ENCODE results near the gene HPX. TPM values are rescaled to one million over a fixed set of nuclear protein-coding genes. Genes with fewer than 3 reads are reported as not detected.

The HPX gene
- total RNA-seq, 1 experiment from 2014 or later, result 9.0 TPM

Other genes starting within 250 kb of the HPX start
- not detected in 2 replicates for gene OR52W1, start 241.8 kb downstream of the HPX start, total RNA-seq (2014; rRNA removed; shearing (Covaris generic); ENCODE audit: low replicate concordance)
- gene C11orf42, start 235.4 kb downstream of the HPX start, total RNA-seq (2014; rRNA removed; shearing (Covaris generic); ENCODE audit: low replicate concordance), result not detected in 2 replicates
- 10.9 and 14.0 TPM in 2 replicates for gene FHIP1B, start 206.4 kb downstream of the HPX start, total RNA-seq (2014; rRNA removed; shearing (Covaris generic); ENCODE audit: low replicate concordance)
- gene CNGA4, start 201.9 kb downstream of the HPX start, total RNA-seq (2014; rRNA removed; shearing (Covaris generic); ENCODE audit: low replicate concordance), result not detected in 2 replicates
- gene CCKBR, start 181.1 kb downstream of the HPX start, total RNA-seq (2014; rRNA removed; shearing (Covaris generic); ENCODE audit: low replicate concordance), result not detected in 2 replicates
- gene CAVIN3, start 120.5 kb downstream of the HPX start, total RNA-seq (2014; rRNA removed; shearing (Covaris generic); ENCODE audit: low replicate concordance), result 278 and 342 TPM in 2 replicates
- gene SMPD1, start 50.5 kb downstream of the HPX start, total RNA-seq (2014; rRNA removed; shearing (Covaris generic); ENCODE audit: low replicate concordance), result 13.0 and 14.9 TPM in 2 replicates
- gene APBB1, start 21.9 kb downstream of the HPX start, total RNA-seq (2014; rRNA removed; shearing (Covaris generic); ENCODE audit: low replicate concordance), result 9.2 and 19.4 TPM in 2 replicates
- 11.8 and 21.1 TPM in 2 replicates for gene TRIM3, start 33.0 kb upstream of the HPX start, total RNA-seq (2014; rRNA removed; shearing (Covaris generic); ENCODE audit: low replicate concordance)
- gene ARFIP2, start 40.3 kb upstream of the HPX start, total RNA-seq (2014; rRNA removed; shearing (Covaris generic); ENCODE audit: low replicate concordance), result 30.5 and 48.2 TPM in 2 replicates
- gene TIMM10B, start 40.5 kb upstream of the HPX start, total RNA-seq (2014; rRNA removed; shearing (Covaris generic); ENCODE audit: low replicate concordance), result 20.3 and 21.4 TPM in 2 replicates
- gene DNHD1, start 56.3 kb upstream of the HPX start, total RNA-seq (2014; rRNA removed; shearing (Covaris generic); ENCODE audit: low replicate concordance), result 3.1 and 6.7 TPM in 2 replicates
- 17.5 and 31.2 TPM in 2 replicates for gene RRP8, start 162.6 kb upstream of the HPX start, total RNA-seq (2014; rRNA removed; shearing (Covaris generic); ENCODE audit: low replicate concordance)
- 134 and 153 TPM in 2 replicates for gene ILK, start 162.8 kb upstream of the HPX start, total RNA-seq (2014; rRNA removed; shearing (Covaris generic); ENCODE audit: low replicate concordance)
- 35.0 and 69.0 TPM in 2 replicates for gene TAF10, start 171.2 kb upstream of the HPX start, total RNA-seq (2014; rRNA removed; shearing (Covaris generic); ENCODE audit: low replicate concordance)
- gene TPP1, start 178.4 kb upstream of the HPX start, total RNA-seq (2014; rRNA removed; shearing (Covaris generic); ENCODE audit: low replicate concordance), result 17.4 and 30.0 TPM in 2 replicates
- gene DCHS1, start 214.8 kb upstream of the HPX start, total RNA-seq (2014; rRNA removed; shearing (Covaris generic); ENCODE audit: low replicate concordance), result 0.03 TPM in 1 of 2 replicates, not detected in the other
- gene MRPL17, start 242.4 kb upstream of the HPX start, total RNA-seq (2014; rRNA removed; shearing (Covaris generic); ENCODE audit: low replicate concordance), result 118 and 460 TPM in 2 replicates